Erythroblast (primary cell): ENCODE data around the gene PFDN1.

ENCODE experiments used
- DNase-seq, 2 experiments: peaks; one replicate each; lab custom pipeline; 2025; lab: John Stamatoyannopoulos, UW
- GATA1 ChIP-seq: IDR thresholded peaks from 2 replicates; pipeline ENCODE4 v1.6.1; 2011; ENCODE audit warnings: low read depth, mild to moderate bottlenecking, control low read depth, low read length, moderate library complexity
- POLR2A ChIP-seq: IDR thresholded peaks from 2 replicates; pipeline ENCODE4 v1.6.1; 2011; ENCODE audit warnings: mild to moderate bottlenecking, low read length

Gene PFDN1

DNA sequence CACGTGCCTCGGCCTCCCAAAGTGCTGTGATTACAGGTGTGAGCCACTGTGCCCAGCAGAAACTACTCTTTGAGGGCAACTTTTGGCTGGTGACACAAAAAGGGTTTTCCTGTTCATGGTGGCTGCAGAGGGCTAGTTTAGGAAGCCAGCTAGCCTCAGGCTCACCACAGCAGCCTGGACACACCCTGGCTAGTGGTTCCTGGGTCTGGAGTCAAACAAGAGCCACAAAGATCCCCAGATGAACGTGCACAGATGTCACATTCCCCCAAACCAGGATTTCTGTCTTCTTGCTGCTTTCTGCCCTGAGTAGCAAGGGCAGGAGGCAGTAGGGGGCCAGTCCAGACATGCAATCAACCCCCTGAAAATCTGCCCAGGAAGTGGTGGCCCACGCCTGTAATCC is 36.7 kb upstream of the PFDN1 start:
- TF ChIP-seq POLR2A (no peak), GATA1 (no peak)
- DNase-seq = no peak

DNA sequence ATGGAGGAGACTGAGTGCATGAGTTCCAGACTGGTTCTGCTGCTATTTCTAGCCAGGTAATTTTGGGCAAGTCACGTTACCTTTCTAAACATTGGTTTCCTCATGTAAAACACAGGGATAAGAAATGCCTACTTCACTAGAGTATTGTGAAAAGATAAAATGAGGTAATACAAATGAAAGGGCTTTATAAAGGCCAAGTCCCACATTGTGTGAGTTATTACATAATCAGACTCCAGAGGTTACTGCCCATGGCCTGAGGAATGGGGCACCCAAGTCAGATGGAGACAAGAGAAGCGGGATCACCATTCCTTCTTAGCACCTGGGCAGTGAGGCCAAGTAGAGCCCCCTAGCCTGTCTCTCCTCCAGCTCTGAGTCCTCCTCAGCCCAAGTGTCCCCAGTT is 36.0 kb upstream of the PFDN1 start:
- TF ChIP-seq POLR2A = no peak
- no peak for TF ChIP-seq GATA1

DNA sequence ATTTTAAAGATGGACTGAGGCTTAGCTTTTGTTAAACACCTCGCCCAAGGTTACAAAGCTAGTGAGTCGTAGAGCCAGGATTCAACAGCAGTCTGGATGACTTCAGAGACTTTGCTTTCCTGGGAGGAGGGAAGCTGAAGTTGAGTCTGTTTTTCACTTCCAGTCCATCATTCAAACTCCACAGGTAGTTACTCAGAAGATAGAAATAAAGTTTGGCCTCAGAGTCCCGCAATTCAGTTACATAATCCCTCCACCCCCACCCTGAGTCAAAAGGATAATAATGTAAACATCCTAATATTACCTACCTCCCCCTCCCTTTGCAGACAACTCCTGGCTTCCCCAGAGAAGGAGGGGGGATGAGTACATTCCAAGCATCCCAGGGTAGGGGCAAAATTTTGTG is 35.4 kb upstream of the PFDN1 start:
- DNase-seq = no peak
- TF ChIP-seq POLR2A = no peak

More for the DNA sequence above, 36.0 kb upstream of the PFDN1 start:
- no peak for DNase-seq

DNA sequence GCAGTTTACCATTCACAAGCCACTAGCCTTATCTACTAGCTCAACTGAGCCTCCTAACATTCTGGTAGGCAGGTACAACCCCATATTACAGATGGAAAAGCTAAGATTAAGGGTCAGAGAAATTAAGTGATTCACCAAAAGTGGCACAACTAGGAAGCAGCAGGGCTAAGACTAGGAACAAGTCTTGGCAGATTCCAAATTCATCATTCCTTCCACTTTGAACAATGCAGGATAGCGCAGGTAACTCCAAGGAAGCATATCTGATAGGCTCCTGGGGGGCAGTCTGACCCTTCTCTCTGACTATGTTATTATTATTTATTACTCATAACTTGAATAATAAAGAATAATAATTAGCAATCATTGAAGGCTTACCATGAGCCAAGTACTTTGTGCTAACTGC is 35.0 kb upstream of the PFDN1 start:
- no peak for TF ChIP-seq POLR2A
- TF ChIP-seq GATA1 = no peak
- DNase-seq = no peak

DNA sequence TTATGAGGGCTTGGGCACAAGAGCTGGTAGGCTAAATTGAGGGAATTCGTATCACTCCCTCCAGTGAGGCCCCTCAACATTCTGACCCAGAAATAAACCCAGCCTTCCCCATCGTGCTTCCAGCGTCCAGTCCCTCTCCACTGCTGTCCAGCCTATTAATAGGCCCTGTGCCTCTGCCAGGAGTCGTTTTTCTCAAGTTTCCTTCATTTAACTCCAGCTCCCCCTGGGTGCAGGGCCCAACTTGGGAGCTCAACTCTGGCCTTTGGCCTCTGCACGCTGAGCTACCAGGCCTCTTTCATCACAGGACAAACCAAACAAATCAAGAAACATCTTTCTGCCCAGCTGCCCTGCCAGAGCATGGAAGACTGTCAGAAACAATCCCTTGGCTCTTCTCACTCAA is 33.5 kb upstream of the PFDN1 start:
- DNase-seq = no peak
- no peak for TF ChIP-seq POLR2A
- no peak for TF ChIP-seq GATA1

DNA sequence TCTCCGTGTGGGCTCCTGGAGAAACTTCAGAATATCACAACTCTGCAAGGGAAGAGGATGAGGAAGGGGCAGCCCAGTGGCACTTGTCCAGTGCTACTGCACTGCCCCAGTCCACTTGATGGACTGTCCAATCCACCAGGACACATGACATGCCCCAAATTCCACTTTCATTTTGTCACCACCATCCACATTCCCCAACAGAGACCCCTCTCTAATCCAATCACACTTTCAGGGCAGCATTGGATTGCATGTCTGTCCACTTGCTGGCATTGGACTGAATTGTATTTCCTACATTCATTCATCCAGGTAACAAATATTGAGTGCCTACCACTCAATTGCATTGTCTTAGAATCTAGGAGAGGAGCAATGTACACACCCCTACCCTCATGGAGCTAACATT is 28.7 kb upstream of the PFDN1 start:
- no peak for DNase-seq
- TF ChIP-seq GATA1 (no peak), POLR2A (no peak)

DNA sequence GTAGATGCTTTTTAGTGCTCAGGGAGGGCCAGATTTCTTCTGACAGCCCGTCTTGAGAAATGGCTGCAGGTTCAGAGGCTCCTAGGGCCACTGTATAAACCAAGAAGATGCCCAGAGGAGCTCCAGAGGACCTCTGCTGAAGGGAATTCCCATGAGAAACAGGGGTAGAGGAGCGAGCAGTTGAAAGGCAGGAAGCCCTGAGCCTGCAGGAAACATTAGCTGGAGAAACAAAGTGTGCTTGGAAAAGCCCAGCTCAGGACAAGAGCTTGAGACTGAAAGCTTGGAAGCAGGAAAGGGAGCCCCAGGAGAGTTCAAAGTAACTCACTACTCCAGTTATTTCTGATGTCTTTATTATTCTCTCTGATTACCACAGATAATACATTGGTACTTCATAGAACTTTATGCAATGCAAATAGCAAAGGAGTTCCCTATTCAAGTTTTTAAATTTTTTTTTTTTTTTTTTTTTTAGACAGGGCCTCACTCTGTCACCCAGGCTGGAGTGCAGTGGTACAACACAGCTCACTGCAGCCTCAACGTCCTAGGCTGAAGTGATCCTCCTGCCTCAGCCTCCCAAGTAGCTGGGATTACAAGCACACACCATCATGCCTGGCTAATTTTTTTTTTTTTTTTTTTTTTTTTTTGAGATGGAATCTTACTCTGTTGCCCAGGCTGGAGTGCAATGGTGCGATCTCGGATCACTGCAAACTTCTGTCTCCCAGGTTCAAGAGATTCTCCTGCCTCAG is 27.0 kb upstream of the PFDN1 start:
- DNase-seq = no peak
- TF ChIP-seq GATA1 = no peak
- TF ChIP-seq POLR2A = no peak

DNA sequence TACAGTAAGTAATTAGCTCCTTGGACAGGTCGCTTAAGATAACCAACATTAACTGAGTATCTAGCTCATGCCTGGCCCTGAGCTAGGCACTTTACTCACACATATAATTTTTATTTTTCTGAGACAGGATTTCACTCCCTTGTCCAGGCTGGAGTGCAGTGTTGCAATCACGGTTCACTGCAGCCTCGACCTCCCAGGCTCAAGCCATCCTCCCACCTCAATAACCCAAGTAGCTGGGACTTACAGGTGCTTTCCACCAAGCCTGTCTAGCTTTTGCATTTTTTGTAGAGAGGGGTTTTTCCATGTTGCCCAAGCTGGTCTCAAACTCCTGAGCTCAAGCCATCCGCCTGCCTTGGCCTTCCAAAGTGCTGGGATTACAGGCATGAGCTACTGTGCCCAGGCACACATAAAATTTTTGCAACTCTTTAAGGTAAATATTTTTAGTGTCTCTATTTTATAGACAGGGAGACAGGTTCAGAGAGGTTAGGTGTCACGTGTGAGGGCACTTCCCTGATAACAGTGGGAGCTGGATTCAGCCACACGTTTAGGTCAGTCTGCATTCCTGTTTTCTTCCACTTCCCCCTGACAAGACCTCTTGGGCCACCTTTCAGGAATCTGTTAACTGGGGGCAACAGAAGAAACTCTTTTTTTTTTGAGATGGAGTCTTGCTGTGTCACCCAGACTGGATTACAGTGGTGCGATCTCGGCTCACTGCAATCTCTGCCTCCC is 25.3 kb upstream of the PFDN1 start:
- no peak for DNase-seq
- TF ChIP-seq GATA1 (no peak), POLR2A (no peak)

DNA sequence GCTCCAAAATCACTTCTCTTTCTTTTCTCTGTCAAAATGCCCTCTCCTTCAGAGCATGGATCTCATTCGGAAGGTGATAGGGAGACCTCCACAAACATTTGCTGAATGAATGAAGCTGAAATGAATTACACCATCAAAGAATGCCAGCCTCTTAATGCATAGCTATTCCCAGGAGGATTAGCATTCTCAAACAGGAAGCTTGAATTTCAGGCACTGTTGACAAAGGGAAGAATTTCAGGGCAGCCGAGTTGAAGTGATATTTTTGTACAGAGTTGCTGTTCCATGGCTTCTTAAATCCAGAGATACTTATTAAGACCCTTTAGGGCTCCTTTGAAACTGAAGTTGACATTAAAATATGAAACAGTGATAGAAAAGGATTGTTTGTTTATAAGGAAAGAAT is 24.7 kb upstream of the PFDN1 start:
- TF ChIP-seq POLR2A (no peak), GATA1 (no peak)
- no peak for DNase-seq

DNA sequence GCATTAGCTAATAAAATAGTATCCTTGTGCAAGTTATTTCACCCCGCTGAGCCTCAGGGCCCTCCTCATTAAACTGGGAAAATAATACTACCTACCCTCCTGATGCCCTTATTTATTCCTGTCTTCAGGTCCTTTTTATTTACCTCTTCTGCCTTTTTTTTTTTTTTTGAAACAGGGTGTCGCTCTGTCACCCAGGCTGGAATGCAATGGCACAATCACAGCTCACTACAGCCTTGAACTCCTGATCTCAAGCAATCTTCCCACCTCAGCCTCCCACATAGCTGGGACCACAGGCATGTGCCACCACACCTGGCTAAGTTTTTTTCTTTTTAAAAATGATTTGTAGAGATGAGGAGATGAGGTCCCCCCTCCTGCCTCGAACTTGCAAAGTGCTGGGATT is 22.6 kb upstream of the PFDN1 start:
- no peak for TF ChIP-seq POLR2A
- no peak for TF ChIP-seq GATA1
- DNase-seq = no peak

DNA sequence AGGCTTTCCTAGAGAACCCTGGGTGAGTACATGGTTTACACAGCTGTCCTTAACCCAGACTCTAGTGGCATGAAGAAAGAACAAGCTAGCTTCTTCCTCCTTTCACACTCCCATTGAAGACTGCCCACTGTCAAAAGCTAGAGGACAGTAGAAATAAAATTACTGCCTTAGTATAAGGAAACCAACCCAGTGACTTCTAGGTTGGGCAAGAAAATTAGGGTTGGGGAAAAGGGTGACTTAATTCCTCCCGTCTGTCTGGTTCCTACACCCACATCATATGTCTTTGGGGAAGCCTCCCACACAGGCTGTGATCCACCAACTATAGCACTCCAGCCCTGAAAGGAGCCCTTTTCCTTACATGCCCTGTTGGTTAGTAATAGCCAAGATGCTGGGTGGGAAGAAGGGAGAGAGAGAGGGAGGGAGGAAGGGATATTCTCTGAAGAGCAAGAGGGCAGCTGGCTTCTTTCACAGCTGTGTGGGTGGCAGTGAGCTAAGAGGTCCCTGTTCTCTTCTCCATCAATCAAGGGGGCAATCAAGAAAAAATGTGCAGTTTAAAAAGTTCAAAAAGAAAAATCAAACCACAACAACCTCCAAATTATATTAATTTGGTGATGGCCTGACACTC is 21.8 kb upstream of the PFDN1 start:
- TF ChIP-seq GATA1 = no peak
- TF ChIP-seq POLR2A = no peak
- DNase-seq = no peak

DNA sequence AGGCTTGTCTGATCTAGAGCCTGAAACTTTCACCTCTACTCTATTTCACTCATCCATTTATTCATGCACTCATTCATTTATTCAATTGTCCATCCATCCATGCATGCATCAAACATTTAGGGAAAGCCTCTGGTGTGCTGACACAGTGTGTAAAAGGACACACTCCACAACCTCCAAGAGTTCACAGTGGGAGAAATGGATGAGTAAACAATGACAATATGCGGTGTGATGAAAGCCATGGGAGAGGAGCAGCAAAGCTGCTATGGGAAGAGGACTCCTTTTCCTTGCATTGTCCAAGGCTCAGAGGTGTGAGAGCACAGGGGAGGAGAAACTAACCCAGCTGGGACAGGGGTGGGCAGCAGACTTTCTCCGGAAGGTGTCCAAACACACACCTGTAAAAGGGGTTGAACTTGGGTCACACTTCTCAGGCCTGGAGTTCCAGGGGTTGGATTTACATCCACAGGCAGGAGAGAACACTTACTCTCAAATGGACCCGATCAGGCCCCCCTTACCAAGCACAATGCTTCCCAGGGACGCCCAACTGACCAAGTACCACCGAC is 21.2 kb upstream of the PFDN1 start:
- DNase-seq = no peak
- TF ChIP-seq POLR2A (no peak), GATA1 (no peak)

DNA sequence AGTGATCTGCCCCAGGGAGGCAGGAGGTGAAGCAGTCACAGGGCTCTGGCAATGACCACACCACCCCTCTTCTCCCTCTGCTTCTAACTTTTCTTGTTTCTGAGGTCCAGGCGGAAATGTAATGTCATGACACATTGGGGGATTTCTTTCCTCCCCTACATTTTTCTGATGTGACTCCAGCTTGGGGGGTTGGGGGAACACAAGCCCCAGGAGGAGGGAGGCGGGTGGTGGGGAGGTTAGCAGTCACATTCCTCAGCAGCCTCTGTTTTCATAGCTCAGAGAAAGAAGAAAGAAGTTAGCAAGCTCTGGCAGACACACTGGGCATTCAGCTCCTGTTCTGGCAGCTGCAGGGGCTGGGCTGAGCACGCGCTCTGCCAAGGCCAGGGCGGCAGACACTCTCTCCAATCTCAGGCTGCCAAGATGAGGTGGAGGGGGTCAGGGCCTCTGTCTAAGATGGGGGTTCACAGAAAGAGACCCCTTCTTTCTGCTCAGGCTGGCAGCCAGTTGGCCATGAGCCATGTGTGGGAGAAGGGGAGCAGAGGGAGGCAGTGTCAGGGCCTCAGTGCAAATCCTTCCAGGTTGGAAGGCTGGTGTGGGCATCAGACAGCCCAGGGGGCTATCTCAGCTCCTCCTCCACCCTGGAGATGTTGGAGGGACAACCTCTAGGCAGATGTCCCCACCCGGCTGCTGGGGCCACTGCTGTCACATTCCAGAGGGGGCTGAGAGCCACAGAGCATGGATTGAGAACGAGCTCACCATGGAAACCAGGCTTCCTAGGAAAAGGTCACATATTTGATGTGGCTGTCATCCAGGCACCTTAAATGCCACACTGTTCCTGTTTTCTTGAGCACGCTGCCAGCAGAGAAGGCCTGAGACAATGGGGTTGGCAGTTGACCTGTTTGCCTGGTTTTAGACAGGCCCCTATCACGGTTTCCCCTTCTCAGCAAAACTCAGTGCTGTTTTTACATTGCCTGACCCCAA is 20.1 kb upstream of the PFDN1 start:
- no peak for DNase-seq
- TF ChIP-seq POLR2A = no peak
- TF ChIP-seq GATA1 = no peak
